A549 (cell line): ENCODE data around the gene FAM237A. TPM values are rescaled to one million over a fixed set of nuclear protein-coding genes. Genes with fewer than 3 reads are reported as not detected.

Source experiments
- ATAC-seq, 2 experiments: fragments of 200-7000 bp in 1 of 2; fragments of >200 bp in 1 of 2; cut with Nextera tagmentation in 1 of 2; cut with Tn5 transposase in 1 of 2; 3 replicates each; pipeline versions ENCODE4 v1.8.0 to v1.9.1; 2018 to 2020; ENCODE audit warnings: mild to moderate bottlenecking in 1 of 2, moderate library complexity in 1 of 2
- CTCF ChIA-PET: fragments of 300-600 bp; sonication (Branson Sonifier 250); formaldehyde crosslinking; extraction: SDS; loops from one replicate; lab custom pipeline; 2021; ENCODE audit warnings: antibody characterized with exemption, inconsistent platforms; lab: Yijun Ruan, JAX
- POLR2A ChIA-PET: fragments of 350-600 bp; formaldehyde crosslinking; extraction: SDS; loops from one replicate; lab custom pipeline; 2021; ENCODE audit warnings: antibody characterized with exemption, inconsistent platforms; lab: Yijun Ruan, JAX
- DNase-seq, 2 experiments: peaks; one replicate each; pipeline versions ENCODE4 v3.0.0 to v3.0.0-alpha.2; 2011 to 2016; ENCODE audit warnings: low read depth in 1 of 2, low spot score in 1 of 2
- FAIRE-seq: peaks from 2 replicates; lab custom pipeline; 2011; peaks lifted over from hg19 to GRCh38; lab: Jason Lieb, UNC
- H3K27ac ChIP-seq, 2 experiments: fragments of >200 bp; sonication (Bioruptor Twin); formaldehyde crosslinking; 3 replicates each; pipeline ENCODE4 v1.5.1; 2016 to 2017
- H3K4me1 ChIP-seq: fragments of >200 bp; sonication (Bioruptor Twin); formaldehyde crosslinking; 3 replicates; pipeline ENCODE4 v1.6.1; 2016
- H3K4me2 ChIP-seq: fragments of >200 bp; sonication (Bioruptor Twin); formaldehyde crosslinking; 3 replicates; pipeline ENCODE4 v1.6.1; 2016
- H3K4me3 ChIP-seq: fragments of >200 bp; sonication (Bioruptor Twin); formaldehyde crosslinking; 3 replicates; pipeline ENCODE4 v1.5.1; 2016
- H3K9me3 ChIP-seq: fragments of >200 bp; sonication (Bioruptor Twin); formaldehyde crosslinking; 3 replicates; pipeline ENCODE4 v1.6.1; 2016
- ATOH8 ChIP-seq: fragments of 250-450 bp; sonication (Bioruptor Pico); IDR thresholded peaks from 2 replicates; pipeline ENCODE4 v1.5.0; 2020; ENCODE audit warnings: low read depth, mild to moderate bottlenecking, moderate library complexity
- BHLHE40 ChIP-seq: IDR thresholded peaks from 2 replicates; pipeline ENCODE4 v1.6.1; 2012; ENCODE audit warnings: low read depth, low read length, inconsistent platforms
- CHD2 ChIP-seq: fragments of 150-350 bp; IDR thresholded peaks from 2 replicates; pipeline ENCODE4 v1.6.1; 2014; ENCODE audit warnings: low read length; ENCODE audit not compliant: partially characterized antibody
- CHD4 ChIP-seq: fragments of 200-600 bp; sonication (generic); IDR thresholded peaks from 2 replicates; pipeline ENCODE4 v1.6.1; 2016; ENCODE audit warnings: antibody characterized with exemption, mild to moderate bottlenecking, borderline replicate concordance
- CTCF ChIP-seq: fragments of >200 bp; sonication (Bioruptor Twin); formaldehyde crosslinking; IDR thresholded peaks from 3 replicates; pipeline ENCODE4 v1.5.1; 2016
- EHF ChIP-seq: fragments of 250-450 bp; sonication (Bioruptor Pico); IDR thresholded peaks from 2 replicates; pipeline ENCODE4 v1.5.0; 2020; ENCODE audit warnings: mild to moderate bottlenecking
- EP300 ChIP-seq, 2 experiments: fragments of >200 bp; sonication (Bioruptor Twin); formaldehyde crosslinking; IDR thresholded peaks; 2 replicates in 1 of 2; 3 replicates in 1 of 2; pipeline ENCODE4 v1.6.1; 2016 to 2017
- ESRRA ChIP-seq: fragments of 150-350 bp; IDR thresholded peaks from 2 replicates; pipeline ENCODE4 v1.6.1; 2014; ENCODE audit warnings: mild to moderate bottlenecking, low read length, borderline replicate concordance
- FOSB ChIP-seq: fragments of 250-450 bp; sonication (Bioruptor Pico); IDR thresholded peaks from 2 replicates; pipeline ENCODE4 v1.5.0; 2020; ENCODE audit warnings: mild to moderate bottlenecking, moderate library complexity
- FOXS1 ChIP-seq: fragments of 250-450 bp; sonication (Bioruptor Pico); IDR thresholded peaks from 2 replicates; pipeline ENCODE4 v1.5.0; 2020; ENCODE audit warnings: mild to moderate bottlenecking, moderate library complexity
- HEYL ChIP-seq: fragments of 250-450 bp; sonication (Bioruptor Pico); IDR thresholded peaks from 2 replicates; pipeline ENCODE4 v1.8.0; 2021; ENCODE audit warnings: mild to moderate bottlenecking, moderate library complexity
- HOXA7 ChIP-seq: fragments of 250-450 bp; sonication (Bioruptor Pico); IDR thresholded peaks from 2 replicates; pipeline ENCODE4 v1.5.0; 2020; ENCODE audit warnings: mild to moderate bottlenecking, moderate library complexity
- HOXB13 ChIP-seq: fragments of 250-450 bp; sonication (Bioruptor Pico); IDR thresholded peaks from 2 replicates; pipeline ENCODE4 v1.5.0; 2020; ENCODE audit warnings: low read depth, mild to moderate bottlenecking, moderate library complexity
- JUNB ChIP-seq: fragments of >200 bp; sonication (Bioruptor Twin); formaldehyde crosslinking; IDR thresholded peaks from 2 replicates; pipeline ENCODE4 v1.6.1; 2016
- KDM1A ChIP-seq: fragments of 200-600 bp; sonication (generic); IDR thresholded peaks from 2 replicates; pipeline ENCODE4 v1.6.1; 2016; ENCODE audit warnings: low read depth, mild to moderate bottlenecking
- MAFK ChIP-seq: fragments of 450-650 bp; IDR thresholded peaks from 2 replicates; pipeline ENCODE4 v1.6.1; 2014; ENCODE audit not compliant: partially characterized antibody
- MYC ChIP-seq: IDR thresholded peaks from 2 replicates; pipeline ENCODE4 v1.6.1; 2012; ENCODE audit warnings: mild to moderate bottlenecking, inconsistent platforms, low read length, improper control_type of control experiment, borderline replicate concordance
- RAD21 ChIP-seq, 2 experiments: fragments of >200 bp in 1 of 2; sonication (Bioruptor Twin) in 1 of 2; formaldehyde crosslinking in 1 of 2; IDR thresholded peaks in 1 of 2; conservative IDR thresholded peaks in 1 of 2; 2 replicates in 1 of 2; 3 replicates in 1 of 2; pipeline ENCODE4 v1.6.1; 2012 to 2018; ENCODE audit warnings: inconsistent platforms in 1 of 2
- RARB ChIP-seq: fragments of 250-450 bp; sonication (Bioruptor Pico); IDR thresholded peaks from 2 replicates; pipeline ENCODE4 v1.8.0; 2021; ENCODE audit warnings: mild to moderate bottlenecking, moderate library complexity
- RCOR1 ChIP-seq: fragments of 150-350 bp; IDR thresholded peaks from 2 replicates; pipeline ENCODE4 v1.6.1; 2014; ENCODE audit warnings: antibody characterized with exemption, low read length, low read depth
- RFX5 ChIP-seq: fragments of 450-650 bp; IDR thresholded peaks from 2 replicates; pipeline ENCODE4 v1.7.1; 2014; ENCODE audit warnings: antibody characterized with exemption, mild to moderate bottlenecking, moderate library complexity
- RNF2 ChIP-seq: fragments of 200-600 bp; sonication (generic); IDR thresholded peaks from 2 replicates; pipeline ENCODE4 v1.6.1; 2016; ENCODE audit warnings: low read depth, mild to moderate bottlenecking, antibody characterized with exemption, moderate library complexity, borderline replicate concordance
- ZFP36 ChIP-seq: fragments of 450-650 bp; IDR thresholded peaks from 2 replicates; pipeline ENCODE4 v1.6.1; 2014; ENCODE audit warnings: borderline replicate concordance; ENCODE audit not compliant: partially characterized antibody
- WGBS: methylation state at CpG from one replicate; pipeline ENCODE4 v1.1.6; 2017; ENCODE audit errors: missing lambda C conversion rate; 5-methylcytosine and 5-hydroxymethylcytosine counted together
- polyA plus RNA-seq, 4 experiments: library from polyadenylated mRNA; depleted of rRNA in 3 of 4; stranded (reverse); fragments of >200 nt; fragmentation: RNase III in 1 of 4; extraction: RNeasy Plus Mini Kit Qiagen cat#74134 plus additional on column Dnase treatment in 1 of 4; gene quantifications; 2 replicates in 3 of 4; 3 replicates in 1 of 4; pipeline ENCODE4 v1.2.3, GENCODE V29; 2011 to 2017
- TF ChIP-seq, protein P1 (sequence below): fragments of >200 bp; sonication (Bioruptor Twin); formaldehyde crosslinking; IDR thresholded peaks from 3 replicates; pipeline ENCODE4 v1.6.1; 2016
- TF ChIP-seq, protein P2 (sequence below): fragments of 450-650 bp; IDR thresholded peaks from 2 replicates; pipeline ENCODE4 v1.6.1; 2014; ENCODE audit warnings: antibody characterized with exemption

Gene FAM237A
- polyA plus RNA-seq, 2 of the 4 experiments (the other 2 are of a cell fraction): not detected

DNA sequence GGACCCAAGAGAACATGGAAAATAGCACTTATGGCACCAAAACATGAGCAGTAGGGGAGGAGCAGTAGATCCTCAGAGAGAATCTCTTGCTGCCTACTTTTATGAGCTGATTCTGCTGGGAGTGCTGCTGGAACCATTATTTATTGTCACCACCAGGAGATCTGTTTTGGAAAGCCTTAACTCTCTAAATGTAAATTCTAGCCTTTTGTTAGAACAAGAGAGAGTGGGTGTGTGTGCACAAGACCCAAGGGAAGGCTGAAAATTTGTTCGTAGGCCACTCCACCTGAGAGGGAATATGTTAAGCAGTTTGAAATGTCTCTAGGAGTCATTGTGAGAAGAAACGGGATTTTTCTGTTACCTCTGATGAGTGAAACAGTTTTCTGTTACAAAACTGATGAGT, 16.2 kb upstream of the FAM237A start:
- FAIRE-seq: no peak
- WGBS: 17% methylated on average over 2 of the region's 2 CpGs
- TF ChIP-seq RNF2 (no peak), MYC (no peak), JUNB (no peak), FOXS1 (CRISPR knock-in tag) (no peak), HOXB13 (CRISPR knock-in tag) (no peak), RCOR1 (no peak), BHLHE40 (no peak), HEYL (no peak), EHF (CRISPR knock-in tag) (no peak)
- TF ChIP-seq, protein P1, sequence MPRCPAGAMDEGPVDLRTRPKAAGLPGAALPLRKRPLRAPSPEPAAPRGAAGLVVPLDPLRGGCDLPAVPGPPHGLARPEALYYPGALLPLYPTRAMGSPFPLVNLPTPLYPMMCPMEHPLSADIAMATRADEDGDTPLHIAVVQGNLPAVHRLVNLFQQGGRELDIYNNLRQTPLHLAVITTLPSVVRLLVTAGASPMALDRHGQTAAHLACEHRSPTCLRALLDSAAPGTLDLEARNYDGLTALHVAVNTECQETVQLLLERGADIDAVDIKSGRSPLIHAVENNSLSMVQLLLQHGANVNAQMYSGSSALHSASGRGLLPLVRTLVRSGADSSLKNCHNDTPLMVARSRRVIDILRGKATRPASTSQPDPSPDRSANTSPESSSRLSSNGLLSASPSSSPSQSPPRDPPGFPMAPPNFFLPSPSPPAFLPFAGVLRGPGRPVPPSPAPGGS: no peak
- TF ChIP-seq, protein P2, sequence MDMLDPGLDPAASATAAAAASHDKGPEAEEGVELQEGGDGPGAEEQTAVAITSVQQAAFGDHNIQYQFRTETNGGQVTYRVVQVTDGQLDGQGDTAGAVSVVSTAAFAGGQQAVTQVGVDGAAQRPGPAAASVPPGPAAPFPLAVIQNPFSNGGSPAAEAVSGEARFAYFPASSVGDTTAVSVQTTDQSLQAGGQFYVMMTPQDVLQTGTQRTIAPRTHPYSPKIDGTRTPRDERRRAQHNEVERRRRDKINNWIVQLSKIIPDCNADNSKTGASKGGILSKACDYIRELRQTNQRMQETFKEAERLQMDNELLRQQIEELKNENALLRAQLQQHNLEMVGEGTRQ: no peak
- TF ChIP-seq, all 56 proteins: peak for 0
- POLR2A ChIA-PET: no interaction called here
- DNase-seq: no peak
- H3K4me1 ChIP-seq: no peaks in the 10 kb centered on the region
- no peak overlapping the region for H3K4me3 ChIP-seq
- no peak for ATAC-seq
- no peak overlapping the region for H3K27ac ChIP-seq
- H3K9me3 ChIP-seq: no peaks in the 10 kb centered on the region
- no peak overlapping the region for H3K4me2 ChIP-seq
- CTCF ChIA-PET: no interaction called here

- ChIA-PET POLR2A (no interaction called here), CTCF (interaction anchor here (1.1 to 1.3 kb wide), 2 partner anchors 11 to 22 kb away, joined by 3 read pairs; no protein-coding TSS in a partner anchor)
- Histone ChIP-seq H3K4me1 (no peaks in the 10 kb centered on the region), H3K9me3 (no peaks in the 10 kb centered on the region), H3K4me3 (no peak overlapping the region), H3K27ac (no peak overlapping the region), H3K4me2 (no peak overlapping the region)
- DNase-seq (no peak), ATAC-seq (no peak), FAIRE-seq (no peak)
- TF ChIP-seq HOXB13 (CRISPR knock-in tag) (no peak), FOSB (CRISPR knock-in tag) (no peak), CTCF (no peak), ESRRA (no peak), CHD2 (no peak), CHD4 (no peak), FOXS1 (CRISPR knock-in tag) (no peak), RFX5 (no peak), ATOH8 (no peak), RAD21 (conservative IDR thresholded peaks at IDR 0.05 in 1 of 2, IDR thresholded peaks at IDR 0.05 in 1 of 2) (no peak)
These were observed 14.7 kb upstream of the FAM237A start for GRCh38 chr2:206627632-206628031.

GRCh38 chr2:206631340-206631739, 10.9 kb upstream of the FAM237A start:
- WGBS: under 1% methylated on average over 3 of the region's 3 CpGs
- H3K9me3 ChIP-seq: no peaks in the 10 kb centered on the region
- no peak for FAIRE-seq
- no peak overlapping the region for H3K27ac ChIP-seq
- no peak for DNase-seq
- no peaks in the 10 kb centered on the region for H3K4me1 ChIP-seq
- no peak overlapping the region for H3K4me2 ChIP-seq
- ChIA-PET POLR2A (no interaction called here), CTCF (interaction anchor here (0.6 kb wide), 1 partner anchor 12 kb away, joined by 3 read pairs; no protein-coding TSS in a partner anchor)
- H3K4me3 ChIP-seq: no peak overlapping the region
- no peak for ATAC-seq
- no peak for TF ChIP-seq KDM1A
- no peak for TF ChIP-seq EHF (CRISPR knock-in tag)
- TF ChIP-seq RAD21 (conservative IDR thresholded peaks at IDR 0.05 in 1 of 2, IDR thresholded peaks at IDR 0.05 in 1 of 2): no peak
- TF ChIP-seq MAFK: no peak
- TF ChIP-seq ATOH8: no peak
- TF ChIP-seq HOXA7 (CRISPR knock-in tag): no peak
- TF ChIP-seq, protein P1: no peak
- TF ChIP-seq EP300 (IDR thresholded peaks at IDR 0.05): no peak
- TF ChIP-seq CTCF: no peak
- no peak for TF ChIP-seq ZFP36
- TF ChIP-seq RARB (CRISPR knock-in tag): no peak
